Psoas muscle (tissue), 8 donors: Measurements from ENCODE around the gene GRAP2. TPM values are rescaled to one million over a fixed set of nuclear protein-coding genes. Genes with fewer than 3 reads are reported as not detected.

Experiments used
- ATAC-seq, 4 donors: fragments of 200-7000 bp; cut with Tn5 transposase; one replicate each; pipeline ENCODE4 v1.9.1; 2020; ENCODE audit warnings: moderate library complexity in 3 of 4, mild to moderate bottlenecking in 2 of 4
- DNase-seq, 2 donors: peaks; one replicate each; pipeline ENCODE4 v3.0.0-alpha.2; 2020
- H3K27ac ChIP-seq: fragments of 200-600 bp; one replicate; pipeline ENCODE4 v1.8.0; 2022
- H3K27me3 ChIP-seq, 3 donors: fragments of 200-600 bp in 1 of 3; one replicate each; pipeline versions ENCODE4 v1.6.1 to v1.8.0; 2013 to 2022; ENCODE audit warnings: low read length in 2 of 3, mild to moderate bottlenecking in 2 of 3, moderate library complexity in 1 of 3; ENCODE audit not compliant: insufficient read depth in 3 of 3
- H3K36me3 ChIP-seq, 2 donors: fragments of 200-600 bp in 1 of 2; one replicate each; pipeline versions ENCODE4 v1.6.1 to v1.8.0; 2013 to 2022; ENCODE audit warnings: low read depth in 1 of 2, mild to moderate bottlenecking in 1 of 2, moderate library complexity in 1 of 2; ENCODE audit not compliant: insufficient read depth in 1 of 2
- H3K4me1 ChIP-seq: fragments of 200-600 bp; one replicate; pipeline ENCODE4 v1.8.0; 2022
- H3K4me3 ChIP-seq: fragments of 200-600 bp; one replicate; pipeline ENCODE4 v1.8.0; 2022; ENCODE audit warnings: mild to moderate bottlenecking
- H3K9me3 ChIP-seq: fragments of 200-600 bp; one replicate; pipeline ENCODE4 v1.8.0; 2022
- WGBS, 3 donors: extraction: QIAGEN DNeasy Blood & Tissue Kit; methylation state at CpG; one replicate each; pipeline versions ENCODE4 v1.1.6 to v1.1.7; 2013; 5-methylcytosine and 5-hydroxymethylcytosine counted together
- intact Hi-C, 2 donors: fragments of 100-400 bp; cut with DNase I; formaldehyde crosslinking; loops; one replicate each; pipeline versions ENCODE4 v1.11.0 to v1.14.2; 2022
- polyA plus RNA-seq, 3 donors: library from polyadenylated mRNA; stranded (reverse); fragments of 200-250 nt; gene quantifications; one replicate each; pipeline ENCODE4 v1.2.3, GENCODE V29; 2013
- total RNA-seq, 4 donors: library from RNA; stranded (reverse); fragmentation: NEBNext Ultra II Directional in 2 of 4; extraction: Animal tissue kit (Norgen Biotek cat#: 25700) in 2 of 4; gene quantifications; one replicate each; pipeline versions ENCODE4 v1.2.1 to v1.2.4, GENCODE V29; 2021 to 2023
- TF ChIP-seq, protein P1 (sequence below): fragments of 200-600 bp; IDR thresholded peaks from one replicate; pipeline ENCODE4 v1.8.0; 2022; ENCODE audit warnings: antibody characterized with exemption
- donor health status: healthy with polysubstance abuse.
- donor health status: DM: no; HTN: no; CAD: no; lungs with moderate emphysema.
- donor health status: Bipolar disorder and iron deficiency.
- donor health status: healthy.
- donor health status: DM: yes; HTN: yes; CAD: no.
- donor health status: DM: no; HTN: no; CAD: no.
- donor health status: DM: no; HTN: no; CAD: no.
- donor health status: DM: yes; HTN: yes; CAD: no.

Gene GRAP2
- total and polyA plus RNA-seq, 7 donors: 0.18 to 0.88 (median 0.33) TPM

DNA sequence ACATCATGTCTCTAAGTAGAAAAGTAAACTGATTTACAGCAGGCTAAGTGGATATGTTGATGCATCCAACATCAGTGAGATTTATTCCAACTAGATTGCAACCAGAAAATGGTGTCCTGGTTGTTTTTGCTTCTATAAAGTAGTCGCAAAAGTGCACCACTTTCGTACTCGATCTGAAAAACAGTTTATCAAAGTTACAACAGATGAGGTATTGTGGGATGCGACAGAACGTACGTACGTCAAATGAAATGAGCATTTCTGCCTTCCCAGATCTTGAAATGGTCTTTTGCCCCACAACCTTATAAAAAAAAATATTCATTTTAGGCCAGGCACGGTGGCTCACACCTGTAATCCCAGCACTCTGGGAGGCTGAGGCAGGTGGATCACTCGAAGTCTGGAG, 13.7 kb downstream of the GRAP2 start:
- no peak overlapping the region for H3K4me3 ChIP-seq
- TF ChIP-seq, protein P1, sequence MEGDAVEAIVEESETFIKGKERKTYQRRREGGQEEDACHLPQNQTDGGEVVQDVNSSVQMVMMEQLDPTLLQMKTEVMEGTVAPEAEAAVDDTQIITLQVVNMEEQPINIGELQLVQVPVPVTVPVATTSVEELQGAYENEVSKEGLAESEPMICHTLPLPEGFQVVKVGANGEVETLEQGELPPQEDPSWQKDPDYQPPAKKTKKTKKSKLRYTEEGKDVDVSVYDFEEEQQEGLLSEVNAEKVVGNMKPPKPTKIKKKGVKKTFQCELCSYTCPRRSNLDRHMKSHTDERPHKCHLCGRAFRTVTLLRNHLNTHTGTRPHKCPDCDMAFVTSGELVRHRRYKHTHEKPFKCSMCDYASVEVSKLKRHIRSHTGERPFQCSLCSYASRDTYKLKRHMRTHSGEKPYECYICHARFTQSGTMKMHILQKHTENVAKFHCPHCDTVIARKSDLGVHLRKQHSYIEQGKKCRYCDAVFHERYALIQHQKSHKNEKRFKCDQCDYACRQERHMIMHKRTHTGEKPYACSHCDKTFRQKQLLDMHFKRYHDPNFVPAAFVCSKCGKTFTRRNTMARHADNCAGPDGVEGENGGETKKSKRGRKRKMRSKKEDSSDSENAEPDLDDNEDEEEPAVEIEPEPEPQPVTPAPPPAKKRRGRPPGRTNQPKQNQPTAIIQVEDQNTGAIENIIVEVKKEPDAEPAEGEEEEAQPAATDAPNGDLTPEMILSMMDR: no peak
- 94 to 95% (median 94%) methylated on average over 9 of the region's 9 CpGs for WGBS, 3 donors
- no peak overlapping the region for H3K27ac ChIP-seq
- DNase-seq (no peak), ATAC-seq (no peak)
- H3K36me3 ChIP-seq: no peaks in the 10 kb centered on the region
- H3K4me1 ChIP-seq: no peaks in the 10 kb centered on the region
- H3K9me3 ChIP-seq: no peaks in the 10 kb centered on the region
- peaks cover 0 to 27% (median 0%) of the 10 kb centered on the region in 3 donors for H3K27me3 ChIP-seq
- intact Hi-C loops: no loop called here

DNA sequence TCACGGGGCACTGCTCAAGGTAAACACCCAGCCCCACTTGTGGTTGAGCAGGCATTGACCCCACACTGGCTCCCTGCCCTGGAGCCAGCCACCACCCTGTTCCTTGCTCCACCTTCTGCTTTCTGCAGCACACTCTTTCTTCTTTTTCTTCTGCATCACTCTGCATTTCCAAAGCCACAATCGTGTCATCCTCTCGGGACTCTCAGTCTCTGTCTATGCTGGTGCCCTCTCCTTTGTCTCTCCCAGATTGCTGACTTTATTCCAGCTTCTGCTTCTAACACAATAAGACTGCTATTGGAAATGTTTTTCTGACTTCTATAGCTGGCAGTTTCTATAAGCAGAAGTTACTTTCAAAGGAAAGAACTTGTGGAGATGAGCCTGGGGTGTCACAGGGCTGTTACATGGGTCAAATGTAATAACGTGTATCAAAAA, 14.4 kb downstream of the GRAP2 start:
- no peaks in the 10 kb centered on the region for H3K9me3 ChIP-seq
- TF ChIP-seq, protein P1: no peak
- no peak overlapping the region for H3K27ac ChIP-seq
- DNase-seq (no peak), ATAC-seq (no peak)
- peaks cover 0 to 21% (median 0%) of the 10 kb centered on the region in 3 donors for H3K27me3 ChIP-seq
- H3K4me1 ChIP-seq: no peaks in the 10 kb centered on the region
- WGBS, 3 donors: 59 to 65% (median 61%) methylated on average over 4 of the region's 4 CpGs
- intact Hi-C loops: no loop called here
- no peaks in the 10 kb centered on the region for H3K36me3 ChIP-seq
- no peak overlapping the region for H3K4me3 ChIP-seq

DNA sequence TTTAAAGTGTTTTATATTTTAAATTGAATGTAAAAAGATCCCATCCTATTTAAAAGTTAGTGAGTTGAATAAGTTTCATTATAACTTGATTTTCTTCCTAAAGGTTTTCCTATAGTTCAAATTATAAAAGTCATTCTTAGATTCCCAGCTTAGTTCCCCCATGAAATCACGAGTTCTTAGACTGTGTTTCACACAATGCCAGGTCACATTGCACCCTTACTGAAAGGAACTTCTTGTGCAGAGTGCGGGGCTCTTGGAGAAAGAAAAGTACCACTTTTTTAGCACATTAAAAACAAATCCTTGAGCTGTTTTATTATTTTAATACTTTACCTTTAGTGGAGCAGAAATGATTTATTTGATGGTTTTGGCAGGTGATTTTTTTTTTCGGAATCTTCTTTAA, 15.6 kb downstream of the GRAP2 start:
- WGBS, 3 donors: 33 to 57% (median 43%) methylated on average over 3 of the region's 3 CpGs
- Histone ChIP-seq H3K4me3 (no peak overlapping the region), H3K27me3 (peaks cover 0 to 21% (median 0%) of the 10 kb centered on the region in 3 donors), H3K9me3 (no peaks in the 10 kb centered on the region), H3K27ac (no peak overlapping the region), H3K36me3 (no peaks in the 10 kb centered on the region), H3K4me1 (no peaks in the 10 kb centered on the region)
- DNase-seq: no peak
- ATAC-seq: no peak
- TF ChIP-seq, protein P1: no peak
- intact Hi-C loops: no loop called here

DNA sequence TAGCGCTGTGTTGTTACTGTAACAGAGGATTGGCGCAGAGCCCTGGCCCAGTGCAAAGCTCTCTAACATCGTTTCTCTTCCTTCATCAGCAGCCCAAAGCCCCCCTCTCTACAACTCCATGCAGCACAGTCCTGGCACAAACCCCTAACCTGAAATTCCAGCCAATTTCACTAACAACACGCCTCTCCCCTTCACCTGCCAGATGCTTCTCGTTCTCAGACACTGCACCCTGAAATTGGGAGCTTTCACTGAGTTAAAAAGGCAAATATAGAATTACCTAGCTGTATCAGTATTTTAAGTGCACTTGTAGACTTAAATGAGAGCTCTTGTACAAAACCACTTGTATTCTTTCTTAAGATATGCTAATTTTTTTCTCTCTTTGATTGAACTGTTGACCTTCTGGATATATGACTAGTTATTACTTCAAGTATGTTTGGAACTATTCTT, 16.3 kb downstream of the GRAP2 start:
- no peak for ATAC-seq
- 29 to 46% (median 34%) methylated on average over 5 of the region's 5 CpGs for WGBS, 3 donors
- H3K27me3 ChIP-seq: peaks cover 0 to 19% (median 0%) of the 10 kb centered on the region in 3 donors

More for the DNA sequence above, 16.3 kb downstream of the GRAP2 start:
- Histone ChIP-seq H3K36me3 (no peaks in the 10 kb centered on the region), H3K27ac (no peak overlapping the region), H3K9me3 (no peaks in the 10 kb centered on the region), H3K4me1 (no peaks in the 10 kb centered on the region), H3K4me3 (no peak overlapping the region)
- intact Hi-C loops: no loop called here
- TF ChIP-seq, protein P1: no peak
- no peak for DNase-seq
